Stimulated activated CD8-positive, alpha-beta memory T cell treated with anti-CD3 and anti-CD28 coated beads, Interleukin-15, amount 100 ng/mL, for 48 hours (primary cell): ENCODE measurements around the gene PARVA.
"Not testable (repeated sequence)": the region's sequence is repeated elsewhere in the genome, so short reads cannot be mapped to it uniquely, and the experiment has no call there.

ENCODE experiments used
- DNase-seq, 2 donors: peaks; one replicate each; pipeline ENCODE4 v3.0.0-alpha.2; 2020; ENCODE audit warnings: low read depth in 2 of 2

Gene PARVA, protein sequence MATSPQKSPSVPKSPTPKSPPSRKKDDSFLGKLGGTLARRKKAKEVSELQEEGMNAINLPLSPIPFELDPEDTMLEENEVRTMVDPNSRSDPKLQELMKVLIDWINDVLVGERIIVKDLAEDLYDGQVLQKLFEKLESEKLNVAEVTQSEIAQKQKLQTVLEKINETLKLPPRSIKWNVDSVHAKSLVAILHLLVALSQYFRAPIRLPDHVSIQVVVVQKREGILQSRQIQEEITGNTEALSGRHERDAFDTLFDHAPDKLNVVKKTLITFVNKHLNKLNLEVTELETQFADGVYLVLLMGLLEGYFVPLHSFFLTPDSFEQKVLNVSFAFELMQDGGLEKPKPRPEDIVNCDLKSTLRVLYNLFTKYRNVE

DNA sequence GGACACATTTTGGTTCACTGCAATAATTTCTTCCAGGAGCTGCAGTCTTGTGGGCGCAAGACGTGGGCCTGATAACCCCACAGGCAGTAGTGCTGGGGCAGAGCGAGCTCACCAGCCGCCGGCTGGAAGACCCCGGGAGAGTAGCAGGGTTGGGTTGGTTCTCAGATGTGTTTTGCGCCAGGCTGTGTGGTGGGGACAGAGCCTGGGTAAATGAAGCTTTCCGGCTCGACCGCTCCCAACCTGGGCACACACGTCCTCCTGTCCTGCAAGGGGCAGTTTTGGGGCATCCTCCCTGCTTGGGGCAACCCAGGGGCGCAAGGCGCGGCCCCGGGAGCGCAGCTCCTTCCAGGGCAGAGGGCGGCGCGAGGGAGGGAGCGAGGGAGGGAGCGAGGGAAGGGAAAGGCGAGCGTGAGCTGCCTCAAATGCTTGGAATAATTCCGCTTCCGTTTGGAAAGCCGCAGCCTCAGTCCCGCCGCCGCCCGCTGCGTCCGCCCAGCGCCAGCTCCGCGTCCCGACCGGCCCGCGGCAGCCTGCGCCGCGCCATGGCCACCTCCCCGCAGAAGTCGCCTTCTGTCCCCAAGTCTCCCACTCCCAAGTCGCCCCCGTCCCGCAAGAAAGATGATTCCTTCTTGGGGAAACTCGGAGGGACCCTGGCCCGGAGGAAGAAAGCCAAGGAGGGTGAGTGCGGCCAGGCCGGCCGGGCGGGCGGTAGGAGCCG, at the start of gene PARVA:
Gene PARVA, plus strand, starts transcription at position 466 of the 718 bp plus-strand sequence. Its CDS starts 77 bp downstream, at position 543.
- no peak for DNase-seq

DNA sequence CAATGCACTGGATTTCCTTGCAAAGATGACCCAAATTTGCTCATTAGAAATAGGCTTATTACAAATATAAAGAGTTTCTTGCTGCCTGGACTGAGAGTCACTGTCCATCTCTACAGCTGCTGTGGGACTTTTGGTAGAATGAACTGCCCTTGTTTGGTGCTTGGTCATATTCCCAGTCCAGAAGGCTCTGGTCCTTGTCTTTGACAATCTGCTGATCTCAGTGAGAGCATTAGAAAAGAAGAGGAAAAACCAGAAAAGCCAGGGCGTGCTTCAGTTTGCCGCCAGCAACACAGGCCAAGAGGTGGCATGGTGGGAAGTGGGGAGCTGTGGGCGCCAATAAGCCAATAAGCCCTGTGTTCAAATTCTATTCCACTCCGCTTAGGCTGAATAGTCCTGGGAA, 48.2 kb upstream of the PARVA start:
- no peak for DNase-seq

DNA sequence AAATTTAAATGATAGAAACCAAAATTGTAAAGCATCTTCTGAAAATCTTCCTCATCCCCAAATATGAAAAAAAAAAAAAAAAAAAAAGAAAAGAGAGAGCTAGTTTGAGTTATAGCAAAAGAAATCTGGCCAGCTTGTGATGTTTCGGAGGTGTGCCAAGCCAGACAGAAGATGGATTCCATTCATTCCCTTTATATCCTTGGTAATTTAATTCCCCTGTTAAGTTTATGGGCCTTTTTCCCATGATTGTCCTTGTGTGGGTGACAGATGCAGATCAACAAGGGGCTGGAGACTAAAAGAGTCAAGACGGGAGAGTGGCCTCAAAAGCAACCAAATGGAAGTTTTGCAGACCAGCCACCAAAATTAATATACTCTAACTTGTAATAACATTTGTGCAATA, 47.6 kb upstream of the PARVA start:
- DNase-seq, result no peak

DNA sequence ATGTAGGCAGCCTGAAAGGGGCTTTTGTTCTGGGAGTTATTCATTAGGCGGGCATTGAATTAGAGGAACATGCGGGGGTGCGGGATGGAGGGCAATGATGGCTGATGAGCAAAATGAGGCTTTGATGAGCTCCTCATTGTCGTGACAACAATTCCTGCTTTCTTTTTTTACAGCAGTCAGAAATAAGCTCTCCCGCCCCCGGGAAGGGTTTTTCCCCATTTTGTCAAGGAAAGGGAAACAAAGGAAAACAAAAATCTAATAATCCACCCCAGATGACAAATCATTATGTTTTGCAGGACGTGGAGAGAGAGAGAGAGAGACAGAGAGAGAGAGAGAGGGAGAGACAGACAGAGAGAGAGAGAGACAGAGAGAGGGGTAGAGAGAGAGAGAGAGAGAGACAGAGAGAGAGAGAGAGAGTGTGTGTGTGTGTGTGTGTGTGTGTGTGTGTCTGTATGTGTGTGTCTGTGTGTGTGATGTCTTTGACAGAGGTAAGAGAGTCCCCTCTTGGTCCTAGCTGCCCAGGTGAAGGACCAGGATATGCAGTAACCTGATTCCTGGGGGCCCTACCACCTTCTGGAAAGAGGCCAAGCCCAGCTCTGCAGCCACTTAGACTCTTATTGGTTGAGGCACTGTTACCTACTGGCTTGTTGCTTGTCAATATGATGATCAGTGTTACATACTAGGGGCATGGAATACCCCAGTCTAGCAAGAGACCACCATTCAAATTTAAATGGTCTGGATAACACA, 46.7 kb upstream of the PARVA start:
- DNase-seq, result no peak

DNA sequence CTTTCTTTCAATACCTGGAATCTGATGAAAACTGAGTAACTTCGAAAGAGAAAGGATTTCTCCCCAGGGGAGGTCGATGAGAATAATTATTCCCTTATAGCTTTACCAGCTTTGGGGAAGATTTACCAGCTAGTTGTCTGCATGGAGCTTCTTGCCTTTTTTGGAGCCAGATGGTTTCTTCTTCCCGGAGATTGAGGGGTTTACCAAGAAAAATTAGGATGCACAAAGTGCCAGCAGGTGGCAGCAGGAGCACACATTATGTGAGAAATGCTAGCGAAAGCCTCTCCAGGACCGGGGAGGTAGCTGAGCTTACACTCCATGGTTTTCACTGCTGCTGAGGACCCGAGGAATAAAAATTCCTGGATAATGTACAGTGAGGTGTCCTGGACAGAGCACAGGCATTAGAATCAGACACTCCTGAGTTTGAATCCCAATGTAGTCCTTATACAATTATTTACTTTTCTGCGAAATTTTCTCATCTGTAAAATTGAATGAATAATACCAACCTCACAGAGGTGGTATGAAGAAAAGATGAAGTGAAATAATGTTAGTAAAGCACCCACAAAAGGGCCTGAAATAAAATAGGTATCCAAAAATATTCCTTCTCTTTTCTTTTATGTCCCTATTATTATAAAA, 46.0 kb upstream of the PARVA start:
- peak; percentile 29 to 48 for DNase-seq

DNA sequence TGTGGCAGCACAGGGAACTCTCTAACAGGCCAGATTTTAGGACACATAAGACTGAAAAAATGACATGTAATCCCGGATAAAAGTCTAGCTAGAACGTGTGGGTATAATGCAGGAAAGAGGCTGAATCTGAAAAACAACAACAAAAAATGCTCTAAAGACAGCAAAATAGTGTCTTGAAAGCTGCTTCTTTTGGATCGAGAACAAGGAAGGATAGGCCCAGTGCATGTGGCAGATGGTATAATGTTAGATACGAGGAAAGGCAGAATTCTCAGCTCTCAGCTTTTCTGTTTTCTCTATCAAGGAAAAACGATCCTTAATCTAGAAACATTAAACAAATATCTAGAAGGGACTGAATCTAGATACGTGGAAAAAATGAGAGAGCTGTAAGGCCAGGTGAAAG, 33.8 kb upstream of the PARVA start:
- no peak for DNase-seq

DNA sequence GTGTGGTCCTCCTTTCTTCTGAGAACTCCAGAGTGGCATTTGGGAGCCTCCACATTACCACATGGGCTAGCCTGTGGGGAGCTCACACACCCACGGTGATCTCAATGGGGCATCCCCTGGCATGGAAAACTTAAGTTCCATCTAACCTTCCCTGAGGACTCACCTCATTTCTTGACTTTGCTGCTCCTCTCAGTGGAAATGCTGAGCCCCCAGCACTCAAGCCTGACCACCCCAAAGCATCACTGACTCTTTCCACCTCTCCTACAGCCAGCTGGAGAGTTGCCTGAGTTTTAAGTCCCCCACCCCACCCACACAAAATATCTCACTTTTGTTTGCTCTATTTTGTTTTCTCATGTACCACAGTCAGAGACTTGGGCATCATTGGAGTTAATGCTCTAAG, 23.8 kb upstream of the PARVA start:
- DNase-seq, result no peak

DNA sequence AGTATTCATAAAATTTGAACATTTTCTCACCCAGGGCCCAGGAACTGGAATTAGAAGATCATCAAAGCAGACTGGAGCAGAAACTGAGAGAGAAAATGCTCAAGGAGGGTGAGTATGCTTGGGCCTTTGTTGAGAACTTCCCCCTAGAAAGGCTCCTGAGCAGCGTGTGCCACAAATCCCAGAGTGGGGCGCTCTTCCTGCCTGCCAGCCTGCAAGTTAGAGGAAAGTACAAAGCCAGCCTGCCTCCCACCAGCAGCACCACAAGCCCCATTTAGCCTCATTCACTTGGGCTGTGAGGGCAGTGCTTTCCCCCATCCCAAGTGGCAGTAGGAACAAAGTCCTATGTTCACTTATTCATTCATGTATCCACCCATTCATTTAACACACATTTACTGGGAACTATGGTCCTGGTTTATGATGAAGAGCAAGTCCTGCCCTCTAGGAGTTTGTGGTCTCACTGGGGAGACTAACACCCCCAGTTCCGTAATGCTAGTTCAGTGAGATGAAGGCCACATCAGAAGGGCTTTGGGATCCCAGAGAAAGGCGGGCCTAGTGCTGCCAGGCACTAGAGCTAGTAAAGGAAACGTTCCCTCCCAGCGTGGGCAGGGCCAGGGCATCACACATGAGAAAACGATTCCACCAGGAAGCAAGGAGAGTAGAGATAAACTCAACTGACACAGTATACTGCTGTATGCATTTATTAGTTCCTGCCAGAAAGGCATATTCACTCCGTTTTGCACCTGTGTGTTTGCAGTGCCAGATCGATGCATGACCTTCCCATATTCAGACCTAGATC, 22.4 kb upstream of the PARVA start:
- DNase-seq, result no peak

DNA sequence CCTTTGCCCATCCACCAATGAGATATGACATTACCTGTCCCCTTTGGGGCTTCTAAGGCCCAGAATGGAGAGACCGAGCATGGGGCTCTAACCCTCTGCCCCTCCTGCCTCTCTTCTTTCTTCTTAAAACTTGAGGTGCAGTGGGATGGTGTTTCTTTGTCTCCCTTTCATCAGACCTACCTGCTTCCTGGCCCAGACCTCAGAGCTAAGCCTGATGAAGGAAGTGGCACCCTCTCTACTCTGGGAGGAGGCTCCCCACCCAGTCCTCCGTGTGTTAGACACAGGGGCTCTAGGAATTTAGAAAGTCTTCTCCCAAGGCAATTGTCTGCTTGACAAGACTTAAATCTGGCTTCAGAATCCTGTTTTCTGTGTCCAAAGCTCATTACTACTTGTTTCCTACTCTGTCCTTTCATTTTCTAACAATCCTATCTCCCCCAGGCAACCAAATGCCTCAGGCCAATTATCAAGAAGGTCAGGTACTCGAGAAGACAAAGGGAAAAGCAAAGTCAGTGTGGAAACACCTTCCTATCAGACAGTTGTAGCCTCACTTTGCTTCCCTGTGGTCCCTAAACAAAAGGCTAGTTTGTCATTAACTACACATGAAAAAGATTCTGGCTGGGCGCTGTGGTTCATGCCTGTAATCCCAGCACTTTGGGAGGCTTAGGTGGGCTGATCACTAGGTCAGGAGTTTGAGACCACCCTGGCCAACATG, 20.3 kb upstream of the PARVA start:
- DNase-seq, result no peak

DNA sequence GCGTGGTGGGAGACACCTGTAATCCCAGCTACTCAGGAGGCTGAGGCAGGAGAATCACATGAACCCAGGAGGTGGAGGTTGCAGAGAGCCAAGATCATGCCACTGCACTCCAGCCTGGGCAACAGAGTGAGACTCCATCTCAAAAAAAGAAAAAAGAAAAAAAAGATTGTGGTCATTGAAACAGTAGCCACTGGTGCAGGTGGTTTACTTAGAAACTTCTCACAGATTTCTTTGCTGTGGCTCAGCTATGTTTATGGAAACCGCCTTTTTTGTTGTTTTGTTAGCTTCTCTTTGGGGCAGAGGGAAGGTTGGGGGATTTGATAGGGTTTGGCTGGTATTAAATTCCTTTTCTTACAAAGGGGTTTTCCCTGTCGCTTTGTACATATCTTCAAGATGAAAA, 19.7 kb upstream of the PARVA start:
- DNase-seq, result not testable (repeated sequence)

DNA sequence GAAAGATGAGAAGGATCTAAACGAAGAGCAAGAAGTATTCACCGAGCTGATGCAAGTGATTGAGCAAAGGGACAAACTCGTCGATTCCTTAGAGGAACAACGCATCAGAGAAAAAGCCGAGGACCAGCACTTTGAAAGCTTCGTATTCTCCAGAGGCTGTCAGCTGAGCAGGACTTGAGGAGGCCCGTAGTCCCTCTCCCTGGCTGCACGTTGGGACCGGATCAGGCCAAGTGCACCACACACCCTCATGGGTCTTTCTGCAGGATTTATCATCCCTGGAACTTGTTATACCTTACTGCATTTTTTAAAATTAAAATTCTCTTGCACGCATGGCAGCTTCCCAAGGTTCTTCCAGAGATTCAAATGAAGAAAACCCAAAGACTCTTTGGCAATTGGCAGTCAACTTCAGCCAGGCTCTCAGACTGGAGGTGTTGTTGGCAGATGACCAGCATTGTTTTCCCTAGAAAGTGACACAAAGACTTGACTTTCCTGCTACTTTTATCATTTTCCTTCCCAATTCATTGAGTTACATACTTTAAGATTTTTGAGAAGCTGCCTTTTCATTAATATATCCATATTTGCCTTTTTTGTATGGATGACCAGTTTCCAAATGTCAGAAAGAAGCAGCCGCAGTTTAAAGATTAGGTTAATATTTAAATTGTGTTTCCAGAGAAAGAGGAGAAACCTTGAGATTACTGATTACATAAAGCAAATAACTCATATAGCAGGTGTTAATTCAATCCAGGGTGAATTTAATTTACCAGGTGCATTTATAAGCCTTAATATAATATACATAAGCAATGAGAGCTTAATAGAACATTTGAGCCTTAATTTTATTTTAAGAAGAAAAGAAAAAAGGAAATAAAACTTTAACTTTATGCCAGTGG, 18.8 kb upstream of the PARVA start:
- DNase-seq, result no peak

DNA sequence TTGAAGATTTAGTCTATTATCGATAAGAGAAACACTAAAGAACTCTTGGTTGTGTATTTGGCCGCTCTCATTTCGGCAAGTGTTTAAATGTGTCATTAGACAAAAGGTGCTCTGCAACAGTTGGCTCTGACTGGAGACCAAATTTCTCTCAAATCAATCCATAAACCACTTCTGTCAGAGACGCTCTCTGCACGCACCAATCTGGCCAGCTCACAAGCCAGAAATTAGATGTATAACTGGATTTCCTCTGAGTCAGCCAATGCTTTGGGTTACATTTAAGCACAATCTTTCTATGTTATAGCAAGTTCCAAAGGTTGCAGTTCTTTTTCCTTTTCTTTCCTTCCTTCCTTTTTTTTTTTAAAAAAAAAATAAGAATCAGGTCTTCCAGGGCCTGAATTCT, 17.6 kb upstream of the PARVA start:
- DNase-seq, result no peak

DNA sequence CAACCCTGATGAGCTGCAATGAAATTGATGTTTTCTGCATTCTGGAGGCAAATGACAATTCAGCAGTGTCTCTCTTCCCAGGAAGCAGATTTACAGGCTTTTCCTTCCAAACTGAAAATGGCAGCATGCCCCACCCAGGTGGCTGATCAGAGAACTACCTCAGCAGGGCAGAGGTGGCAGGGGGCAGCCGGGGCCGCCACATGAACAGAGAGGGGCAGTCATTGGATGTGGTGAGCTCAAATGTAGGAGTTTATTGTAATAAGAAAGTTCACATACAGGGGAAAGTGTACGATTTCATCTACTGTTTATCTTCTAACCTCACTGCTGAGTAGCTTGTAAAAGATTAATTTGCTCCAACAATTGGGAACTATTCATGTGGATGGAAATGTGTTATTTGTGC, 15.7 kb upstream of the PARVA start:
- DNase-seq, result no peak

DNA sequence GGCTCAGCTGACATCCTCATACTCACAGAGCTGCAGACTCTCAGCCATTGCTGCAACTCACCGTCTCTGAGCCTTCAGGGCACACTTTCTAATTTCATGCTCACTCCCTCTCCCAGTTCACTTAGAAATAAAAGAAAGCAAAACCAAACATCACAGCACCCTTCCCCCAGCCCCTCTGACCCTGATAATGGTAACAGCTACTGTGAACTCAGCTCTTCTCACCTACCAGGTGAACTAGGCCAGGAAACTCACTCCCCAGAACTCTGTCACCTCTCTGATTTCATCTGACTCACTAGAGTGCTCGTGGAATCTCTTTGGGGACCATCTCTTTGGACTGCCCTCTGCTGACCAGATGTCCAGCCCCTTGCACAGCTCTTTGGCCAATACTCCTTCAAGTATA, 14.5 kb upstream of the PARVA start:
- DNase-seq, result no peak

DNA sequence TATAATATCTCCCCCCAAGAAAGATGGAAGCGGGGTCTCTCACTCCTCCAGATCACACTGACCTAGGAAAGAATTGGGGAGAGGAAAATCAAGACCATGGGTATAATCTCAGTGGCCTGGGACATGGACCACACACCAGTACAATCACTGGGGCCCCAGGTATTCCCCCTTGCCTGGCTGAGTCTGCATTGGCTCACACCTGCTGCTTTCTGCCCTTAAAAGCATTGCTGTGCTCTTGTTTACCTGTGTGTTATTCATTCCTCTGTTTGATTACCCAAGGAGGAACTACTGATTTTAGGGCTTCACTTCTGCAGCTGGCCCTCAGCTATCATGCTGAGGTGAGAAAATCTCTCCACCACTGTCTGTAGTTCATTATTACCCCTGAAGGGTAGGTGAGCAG, 14.0 kb upstream of the PARVA start:
- DNase-seq, result no peak

DNA sequence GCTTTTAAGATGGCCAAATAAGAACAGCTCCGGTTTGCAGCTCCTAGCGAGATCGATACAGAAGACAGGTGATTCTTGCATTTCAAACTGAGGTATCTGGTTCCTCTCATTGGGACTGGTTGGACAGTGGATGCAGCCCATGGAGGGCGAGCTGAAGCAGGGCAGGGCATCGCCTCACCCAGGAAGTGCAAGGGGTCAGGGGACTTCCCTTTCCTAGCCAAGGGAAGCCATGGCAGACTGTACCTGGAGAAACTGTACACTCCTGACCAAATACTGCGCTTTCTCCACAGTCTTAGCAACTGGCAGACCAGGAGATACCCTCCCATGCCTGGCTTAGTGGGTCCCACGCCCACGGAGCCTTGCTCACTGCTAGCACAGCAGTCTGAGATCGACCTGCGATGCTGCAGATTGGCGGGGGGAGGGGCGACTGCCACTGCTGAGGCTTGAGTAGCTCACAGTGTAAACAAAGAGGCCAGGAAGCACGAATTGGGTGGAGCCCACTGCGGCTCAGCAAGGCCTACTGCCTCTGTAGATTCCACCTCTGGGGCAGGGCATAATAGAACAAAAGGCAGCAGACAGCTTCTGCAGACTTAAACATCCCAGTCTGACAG, 11.3 kb upstream of the PARVA start:
- DNase-seq, result peak; percentile 14 to 27

DNA sequence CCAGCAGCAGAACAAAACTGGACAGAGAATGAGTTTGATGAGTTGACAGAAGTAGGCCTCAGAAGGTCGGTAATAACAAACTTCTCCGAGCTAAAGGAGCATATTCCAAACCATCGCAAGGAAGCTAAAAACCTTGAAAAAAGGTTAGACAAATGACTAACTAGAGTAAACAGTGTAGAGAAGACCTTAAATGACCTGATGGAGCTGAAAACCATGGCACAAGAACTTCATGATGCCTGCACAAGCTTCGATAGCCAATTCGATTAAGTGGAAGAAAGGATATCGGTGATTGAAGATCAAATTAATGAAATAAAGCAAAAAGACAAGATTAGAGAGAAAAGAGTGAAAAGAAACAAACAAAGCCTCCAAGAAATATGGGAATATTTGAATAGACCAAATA, 10.3 kb upstream of the PARVA start:
- DNase-seq, result not testable (repeated sequence)

DNA sequence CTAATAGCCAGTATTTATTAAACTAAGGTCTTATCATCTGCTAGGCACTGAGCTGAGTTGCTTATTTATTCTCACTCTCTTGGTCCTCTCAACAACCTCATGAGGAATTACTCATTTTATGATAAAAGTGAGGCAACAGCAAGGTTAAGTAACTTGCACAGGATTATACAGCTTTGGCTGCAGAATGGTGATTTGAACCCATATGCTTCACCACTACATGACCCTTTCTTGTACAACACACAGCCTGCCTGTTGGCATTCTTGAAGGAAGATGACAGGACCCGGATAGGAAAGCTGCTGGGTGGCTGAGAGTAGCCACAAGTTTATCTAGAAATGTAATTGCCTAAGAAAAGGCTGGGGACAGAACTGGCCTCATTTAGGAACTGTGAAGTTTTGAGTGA, 5.3 kb upstream of the PARVA start:
- no peak for DNase-seq

DNA sequence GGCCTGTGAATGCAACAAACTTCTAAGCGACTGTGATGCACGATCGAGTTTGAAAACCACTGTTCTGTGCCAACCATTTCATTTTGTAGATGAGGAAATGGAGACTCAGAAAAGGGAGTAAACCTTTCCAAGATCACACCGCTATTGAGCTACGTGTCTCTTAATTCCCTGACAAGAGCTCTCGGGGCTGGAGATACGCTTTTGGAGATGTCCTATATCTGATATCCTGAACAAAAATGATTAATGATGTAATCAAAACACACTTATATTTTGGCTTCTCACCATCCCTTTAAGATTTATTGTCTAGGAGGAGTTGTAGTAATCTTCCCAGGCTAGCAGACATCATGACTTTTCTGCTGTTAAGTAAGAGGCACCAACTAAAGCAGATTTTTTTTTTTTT, 1.7 kb upstream of the PARVA start:
- no peak for DNase-seq
